H1 (cell line): ENCODE data around the gene CISD1.
"Not testable (repeated sequence)": the region's sequence is repeated elsewhere in the genome, so short reads cannot be mapped to it uniquely, and the experiment has no call there.

Experiments
- EZH2 ChIP-seq: fragments of 200-600 bp; sonication (generic); IDR thresholded peaks from 2 replicates; pipeline ENCODE4 v1.7.1; 2012; ENCODE audit warnings: low read depth, mild to moderate bottlenecking, moderate library complexity, low read length, inconsistent platforms; ENCODE audit not compliant: severe bottlenecking
- POLR2AphosphoS5 ChIP-seq: IDR thresholded peaks from 2 replicates; pipeline ENCODE4 v1.6.1; 2011; ENCODE audit warnings: low read depth, low read length
- TF ChIP-seq, protein P1 (sequence below), 3 experiments: IDR thresholded peaks; 1 replicate in 2 of 3; 2 replicates in 1 of 3; pipeline versions ENCODE4 v1.5.1 to v1.6.1; 2011; ENCODE audit warnings: low read length in 3 of 3, mild to moderate bottlenecking in 3 of 3, inconsistent platforms in 2 of 3, low read depth in 1 of 3, moderate library complexity in 1 of 3; ENCODE audit not compliant: insufficient read depth in 1 of 3; ENCODE audit errors: control extremely low read depth in 1 of 3

GRCh38 chr10:58256013-58256780 is 12.8 kb upstream of the CISD1 start:
- not testable (repeated sequence) for TF ChIP-seq EZH2
- TF ChIP-seq, protein P1, sequence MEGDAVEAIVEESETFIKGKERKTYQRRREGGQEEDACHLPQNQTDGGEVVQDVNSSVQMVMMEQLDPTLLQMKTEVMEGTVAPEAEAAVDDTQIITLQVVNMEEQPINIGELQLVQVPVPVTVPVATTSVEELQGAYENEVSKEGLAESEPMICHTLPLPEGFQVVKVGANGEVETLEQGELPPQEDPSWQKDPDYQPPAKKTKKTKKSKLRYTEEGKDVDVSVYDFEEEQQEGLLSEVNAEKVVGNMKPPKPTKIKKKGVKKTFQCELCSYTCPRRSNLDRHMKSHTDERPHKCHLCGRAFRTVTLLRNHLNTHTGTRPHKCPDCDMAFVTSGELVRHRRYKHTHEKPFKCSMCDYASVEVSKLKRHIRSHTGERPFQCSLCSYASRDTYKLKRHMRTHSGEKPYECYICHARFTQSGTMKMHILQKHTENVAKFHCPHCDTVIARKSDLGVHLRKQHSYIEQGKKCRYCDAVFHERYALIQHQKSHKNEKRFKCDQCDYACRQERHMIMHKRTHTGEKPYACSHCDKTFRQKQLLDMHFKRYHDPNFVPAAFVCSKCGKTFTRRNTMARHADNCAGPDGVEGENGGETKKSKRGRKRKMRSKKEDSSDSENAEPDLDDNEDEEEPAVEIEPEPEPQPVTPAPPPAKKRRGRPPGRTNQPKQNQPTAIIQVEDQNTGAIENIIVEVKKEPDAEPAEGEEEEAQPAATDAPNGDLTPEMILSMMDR (IDR thresholded peaks at IDR 0.05; ENCODE audit: control extremely low read depth in 1 of 3, insufficient read depth in 1 of 3, low read depth in 1 of 3, low read length in 3 of 3) = not testable (repeated sequence)
- TF ChIP-seq POLR2AphosphoS5 = 0 out of 2 replicates have a peak, but pooled peaks have one; percentile 21
